GM23248 (cell line): ENCODE measurements around the gene FBXW11.

Experiments
- EZH2 ChIP-seq: fragments of 200-600 bp; sonication (generic); IDR thresholded peaks from 2 replicates; pipeline ENCODE4 v1.6.1; 2018; ENCODE audit warnings: antibody characterized with exemption, mild to moderate bottlenecking; ENCODE audit not compliant: insufficient read depth, poor library complexity, severe bottlenecking
- EZH2phosphoT487 ChIP-seq: fragments of 200-600 bp; sonication (generic); IDR thresholded peaks from 2 replicates; pipeline ENCODE4 v1.6.1; 2018; ENCODE audit warnings: antibody characterized with exemption, moderate library complexity, mild to moderate bottlenecking, low read depth; ENCODE audit not compliant: insufficient read depth

- TF ChIP-seq EZH2phosphoT487 (no peak), EZH2 (no peak)
Measured at GRCh38 chr5:171951218-171951617, 55.2 kb downstream of the FBXW11 start.
